Activated naive CD8-positive, alpha-beta T cell (primary cell): ENCODE data around the gene ULBP2.
A peak's percentile ranks its signal among the peaks of the same experiment; 100 is the strongest.

Experiments used
- H3K27ac Mint-ChIP-seq: one replicate; pipeline ENCODE4 v1.8.0; 2021; ENCODE audit warnings: mixed read lengths
- H3K27me3 Mint-ChIP-seq: one replicate; pipeline ENCODE4 v1.8.0; 2021; ENCODE audit warnings: mixed read lengths
- H3K36me3 Mint-ChIP-seq: one replicate; pipeline ENCODE4 v1.8.0; 2021; ENCODE audit warnings: mixed read lengths
- H3K4me1 Mint-ChIP-seq: one replicate; pipeline ENCODE4 v1.8.0; 2021; ENCODE audit warnings: low read depth, mixed read lengths
- H3K4me3 Mint-ChIP-seq: one replicate; pipeline ENCODE4 v1.8.0; 2021; ENCODE audit warnings: mild to moderate bottlenecking, mixed read lengths
- H3K9me3 Mint-ChIP-seq: one replicate; pipeline ENCODE4 v1.8.0; 2021; ENCODE audit warnings: low read depth, mixed read lengths

The ULBP2 gene, protein sequence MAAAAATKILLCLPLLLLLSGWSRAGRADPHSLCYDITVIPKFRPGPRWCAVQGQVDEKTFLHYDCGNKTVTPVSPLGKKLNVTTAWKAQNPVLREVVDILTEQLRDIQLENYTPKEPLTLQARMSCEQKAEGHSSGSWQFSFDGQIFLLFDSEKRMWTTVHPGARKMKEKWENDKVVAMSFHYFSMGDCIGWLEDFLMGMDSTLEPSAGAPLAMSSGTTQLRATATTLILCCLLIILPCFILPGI

GRCh38 chr6:149941583-149942460 lies at the start of gene ULBP2:
Gene ULBP2 (plus strand): TSS chr6:149942014. CDS start chr6:149942073, 59 bp downstream.
- H3K4me3 Mint-ChIP-seq = peak within 1 kb of the TSS; percentile 96
- no peaks in the 10 kb centered on the region for H3K9me3 Mint-ChIP-seq
- peaks cover 25% of the 10 kb centered on the region for H3K27me3 Mint-ChIP-seq
- peaks cover 33% of the 10 kb centered on the region for H3K4me1 Mint-ChIP-seq
- H3K36me3 Mint-ChIP-seq = no peaks in the 10 kb centered on the region
- H3K27ac Mint-ChIP-seq = peak within 1 kb of the TSS; percentile 82

GRCh38 chr6:149895048-149895590 lies 46.7 kb upstream of the ULBP2 start:
- H3K4me1 Mint-ChIP-seq = peaks cover 12% of the 10 kb centered on the region
- peaks cover 4% of the 10 kb centered on the region for H3K36me3 Mint-ChIP-seq
- no peak overlapping the region for H3K27ac Mint-ChIP-seq
- H3K27me3 Mint-ChIP-seq = peaks cover 3% of the 10 kb centered on the region
- H3K9me3 Mint-ChIP-seq = no peaks in the 10 kb centered on the region
- H3K4me3 Mint-ChIP-seq = no peak overlapping the region

GRCh38 chr6:149895833-149896271 lies 46.0 kb upstream of the ULBP2 start:
- Mint-ChIP-seq H3K27me3 (peaks cover 3% of the 10 kb centered on the region), H3K4me3 (no peak overlapping the region), H3K9me3 (no peaks in the 10 kb centered on the region), H3K4me1 (peaks cover 12% of the 10 kb centered on the region), H3K36me3 (peaks cover 4% of the 10 kb centered on the region), H3K27ac (peak overlapping the region; percentile 51)

DNA sequence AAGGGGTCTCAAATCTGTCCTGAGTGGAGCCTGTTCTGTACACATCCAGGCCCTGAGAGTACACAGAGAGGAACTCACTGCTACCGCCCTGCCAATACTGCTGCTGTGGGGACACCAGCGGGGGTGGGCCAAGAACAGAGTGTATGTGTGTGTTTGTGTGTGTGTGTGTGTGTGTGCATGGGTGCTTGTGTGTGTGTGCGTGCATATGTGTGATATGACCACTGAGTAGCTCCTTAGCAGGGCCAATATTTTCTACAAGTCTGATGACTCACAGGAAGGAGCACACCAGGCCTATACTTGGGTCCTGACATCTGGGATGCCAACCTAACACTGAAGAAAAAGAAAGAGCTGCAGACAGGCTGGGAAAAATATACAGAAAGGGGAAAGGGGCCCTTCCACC lies 45.3 kb upstream of the ULBP2 start:
- Mint-ChIP-seq H3K27ac (no peak overlapping the region), H3K4me3 (no peak overlapping the region)

GRCh38 chr6:149897015-149897697 lies 44.7 kb upstream of the ULBP2 start:
- Mint-ChIP-seq H3K27ac (no peak overlapping the region), H3K4me1 (peaks cover 12% of the 10 kb centered on the region)

More for the DNA sequence above, 45.3 kb upstream of the ULBP2 start:
- Mint-ChIP-seq H3K9me3 (no peaks in the 10 kb centered on the region), H3K27me3 (peaks cover 3% of the 10 kb centered on the region), H3K4me1 (peaks cover 12% of the 10 kb centered on the region), H3K36me3 (peaks cover 4% of the 10 kb centered on the region)

GRCh38 chr6:149897855-149898744 lies 43.7 kb upstream of the ULBP2 start, which contains the start of gene RAET1E:
Gene RAET1E (minus strand): TSS chr6:149898113. CDS start chr6:149890901, 7,212 bp downstream.
- peaks cover 3% of the 10 kb centered on the region for H3K27me3 Mint-ChIP-seq
- no peak within 1 kb of the TSS for H3K27ac Mint-ChIP-seq
- H3K36me3 Mint-ChIP-seq = peaks cover 4% of the 10 kb centered on the region
- H3K4me3 Mint-ChIP-seq = no peak within 1 kb of the TSS
- H3K9me3 Mint-ChIP-seq = no peaks in the 10 kb centered on the region
- H3K4me1 Mint-ChIP-seq = peaks cover 12% of the 10 kb centered on the region

More at GRCh38 chr6:149897015-149897697, 44.7 kb upstream of the ULBP2 start:
- Mint-ChIP-seq H3K9me3 (no peaks in the 10 kb centered on the region), H3K27me3 (peaks cover 3% of the 10 kb centered on the region), H3K4me3 (no peak overlapping the region), H3K36me3 (peaks cover 4% of the 10 kb centered on the region)

DNA sequence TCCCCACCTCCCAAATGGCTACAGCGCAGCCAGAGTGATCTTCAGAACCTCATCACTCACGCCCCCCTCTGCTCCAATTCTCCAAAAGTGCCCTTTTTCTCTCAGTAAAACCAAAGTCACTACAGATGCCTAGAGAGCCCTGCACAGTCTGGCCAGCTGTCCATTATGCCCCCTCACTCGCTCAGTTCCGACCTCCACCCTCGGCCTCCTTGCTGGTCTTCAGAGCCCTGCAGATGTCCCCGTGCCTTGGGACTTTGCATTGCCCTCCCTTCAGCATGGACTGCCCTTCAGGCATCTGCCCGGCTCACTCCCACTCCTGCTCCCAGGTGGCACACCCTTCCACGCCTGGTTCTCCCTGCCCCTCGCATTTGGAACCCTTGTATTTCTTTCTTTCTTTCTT lies 42.8 kb upstream of the ULBP2 start:
- Mint-ChIP-seq H3K36me3 (peaks cover 4% of the 10 kb centered on the region), H3K4me3 (no peak overlapping the region), H3K27me3 (peaks cover 3% of the 10 kb centered on the region), H3K4me1 (peaks cover 12% of the 10 kb centered on the region), H3K27ac (no peak overlapping the region), H3K9me3 (no peaks in the 10 kb centered on the region)

GRCh38 chr6:149899486-149899885 lies 42.3 kb upstream of the ULBP2 start:
- peaks cover 2% of the 10 kb centered on the region for H3K36me3 Mint-ChIP-seq

DNA sequence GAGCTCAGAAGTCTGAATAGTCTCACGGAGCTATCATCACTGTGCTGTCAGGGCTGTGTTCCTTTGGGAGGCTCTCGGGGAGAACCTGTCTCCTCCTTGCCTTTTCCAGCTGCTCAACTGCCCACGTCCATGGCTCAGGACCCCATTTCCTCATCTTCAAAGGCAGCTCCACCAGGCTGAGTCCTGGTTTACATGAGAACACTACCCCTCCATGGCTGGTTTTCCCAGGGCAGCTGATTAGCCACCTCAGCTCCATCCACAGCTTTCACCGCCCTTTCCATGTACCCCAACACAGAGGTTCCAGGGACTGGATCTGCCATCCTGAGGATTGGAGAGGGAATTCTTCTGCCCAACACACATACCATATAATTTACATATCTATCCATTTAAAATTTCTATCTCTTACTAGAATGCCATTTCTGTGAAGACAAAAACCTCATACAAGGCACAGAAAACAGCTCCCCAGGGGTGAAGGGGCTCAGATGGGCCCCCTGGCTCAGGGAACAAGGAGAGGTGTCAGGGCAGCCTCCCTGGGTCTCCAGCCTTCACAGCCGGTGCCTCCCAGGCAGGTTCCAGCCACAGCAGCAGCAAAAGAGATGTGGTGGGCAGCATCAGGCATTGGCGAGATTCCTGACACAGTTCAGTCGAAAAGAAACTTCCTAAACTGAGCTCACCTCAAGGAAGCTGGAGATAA lies 41.7 kb upstream of the ULBP2 start:
- no peaks in the 10 kb centered on the region for H3K27me3 Mint-ChIP-seq
- H3K4me1 Mint-ChIP-seq = peaks cover 12% of the 10 kb centered on the region
- H3K36me3 Mint-ChIP-seq = no peaks in the 10 kb centered on the region
- H3K4me3 Mint-ChIP-seq = no peak overlapping the region
- no peak overlapping the region for H3K27ac Mint-ChIP-seq
- H3K9me3 Mint-ChIP-seq = no peaks in the 10 kb centered on the region

More at GRCh38 chr6:149899486-149899885, 42.3 kb upstream of the ULBP2 start:
- Mint-ChIP-seq H3K27ac (no peak overlapping the region), H3K9me3 (no peaks in the 10 kb centered on the region), H3K4me1 (peaks cover 12% of the 10 kb centered on the region), H3K27me3 (peaks cover 2% of the 10 kb centered on the region), H3K4me3 (no peak overlapping the region)

GRCh38 chr6:149900620-149901443 lies 41.0 kb upstream of the ULBP2 start:
- H3K9me3 Mint-ChIP-seq = no peaks in the 10 kb centered on the region
- peaks cover 9% of the 10 kb centered on the region for H3K4me1 Mint-ChIP-seq
- no peak overlapping the region for H3K4me3 Mint-ChIP-seq
- H3K27me3 Mint-ChIP-seq = no peaks in the 10 kb centered on the region
- H3K36me3 Mint-ChIP-seq = no peaks in the 10 kb centered on the region
- no peak overlapping the region for H3K27ac Mint-ChIP-seq

- no peaks in the 10 kb centered on the region for H3K36me3 Mint-ChIP-seq
- H3K27me3 Mint-ChIP-seq = no peaks in the 10 kb centered on the region
- peaks cover 2% of the 10 kb centered on the region for H3K4me1 Mint-ChIP-seq
- H3K27ac Mint-ChIP-seq = no peak overlapping the region
- H3K9me3 Mint-ChIP-seq = no peaks in the 10 kb centered on the region
- no peak overlapping the region for H3K4me3 Mint-ChIP-seq
Measured at GRCh38 chr6:149901444-149902140, 40.2 kb upstream of the ULBP2 start.

GRCh38 chr6:149903938-149904611 lies 37.7 kb upstream of the ULBP2 start:
- Mint-ChIP-seq H3K4me3 (no peak overlapping the region), H3K4me1 (no peaks in the 10 kb centered on the region), H3K36me3 (no peaks in the 10 kb centered on the region), H3K27ac (no peak overlapping the region), H3K27me3 (no peaks in the 10 kb centered on the region), H3K9me3 (no peaks in the 10 kb centered on the region)
